ENCODE measurements around the gene OPCML. TPM values are rescaled to one million over a fixed set of nuclear protein-coding genes. Genes with fewer than 3 reads are reported as not detected.

Gene OPCML
- polyA plus RNA-seq, 1 donor from 2014 or later: 11.6 TPM

GRCh38 chr11:133123796-133124195 lies 408.5 kb downstream of the OPCML start:
- H3K4me2 ChIP-seq (ENCODE audit: low read length): no peak overlapping the region
- H3K9me3 ChIP-seq (ENCODE audit: low read length): no peaks in the 10 kb centered on the region
- no peaks in the 10 kb centered on the region for H3K79me2 ChIP-seq (replicated peaks; ENCODE audit: insufficient read depth, low read length)
- no peaks in the 10 kb centered on the region for H3F3A ChIP-seq (ENCODE audit: insufficient read depth, low read length, poor library complexity, severe bottlenecking)
- H3K9me2 ChIP-seq (ENCODE audit: insufficient read depth, low read length): no peaks in the 10 kb centered on the region
- H2AFZ ChIP-seq (ENCODE audit: low read depth, low read length): no peak overlapping the region
- no peaks in the 10 kb centered on the region for H3K27me3 ChIP-seq (ENCODE audit: insufficient read depth, low read depth, low read length)
- H3K9ac ChIP-seq (ENCODE audit: low read length): no peak overlapping the region
- H3K27ac ChIP-seq (ENCODE audit: low read length): no peak overlapping the region
- no peak overlapping the region for H3K4me3 ChIP-seq (ENCODE audit: low read length)
- H3K36me3 ChIP-seq (ENCODE audit: insufficient read depth, low read length): no peaks in the 10 kb centered on the region
- H4K20me1 ChIP-seq (ENCODE audit: insufficient read depth): no peaks in the 10 kb centered on the region
- TF ChIP-seq EP300 (conservative IDR thresholded peaks at IDR 0.05; ENCODE audit: poor library complexity, severe bottlenecking) (no peak), SMC3 (conservative IDR thresholded peaks at IDR 0.05; ENCODE audit: poor library complexity) (no peak), POLR2AphosphoS5 (IDR thresholded peaks at IDR 0.05) (no peak)
- TF ChIP-seq, protein P1, sequence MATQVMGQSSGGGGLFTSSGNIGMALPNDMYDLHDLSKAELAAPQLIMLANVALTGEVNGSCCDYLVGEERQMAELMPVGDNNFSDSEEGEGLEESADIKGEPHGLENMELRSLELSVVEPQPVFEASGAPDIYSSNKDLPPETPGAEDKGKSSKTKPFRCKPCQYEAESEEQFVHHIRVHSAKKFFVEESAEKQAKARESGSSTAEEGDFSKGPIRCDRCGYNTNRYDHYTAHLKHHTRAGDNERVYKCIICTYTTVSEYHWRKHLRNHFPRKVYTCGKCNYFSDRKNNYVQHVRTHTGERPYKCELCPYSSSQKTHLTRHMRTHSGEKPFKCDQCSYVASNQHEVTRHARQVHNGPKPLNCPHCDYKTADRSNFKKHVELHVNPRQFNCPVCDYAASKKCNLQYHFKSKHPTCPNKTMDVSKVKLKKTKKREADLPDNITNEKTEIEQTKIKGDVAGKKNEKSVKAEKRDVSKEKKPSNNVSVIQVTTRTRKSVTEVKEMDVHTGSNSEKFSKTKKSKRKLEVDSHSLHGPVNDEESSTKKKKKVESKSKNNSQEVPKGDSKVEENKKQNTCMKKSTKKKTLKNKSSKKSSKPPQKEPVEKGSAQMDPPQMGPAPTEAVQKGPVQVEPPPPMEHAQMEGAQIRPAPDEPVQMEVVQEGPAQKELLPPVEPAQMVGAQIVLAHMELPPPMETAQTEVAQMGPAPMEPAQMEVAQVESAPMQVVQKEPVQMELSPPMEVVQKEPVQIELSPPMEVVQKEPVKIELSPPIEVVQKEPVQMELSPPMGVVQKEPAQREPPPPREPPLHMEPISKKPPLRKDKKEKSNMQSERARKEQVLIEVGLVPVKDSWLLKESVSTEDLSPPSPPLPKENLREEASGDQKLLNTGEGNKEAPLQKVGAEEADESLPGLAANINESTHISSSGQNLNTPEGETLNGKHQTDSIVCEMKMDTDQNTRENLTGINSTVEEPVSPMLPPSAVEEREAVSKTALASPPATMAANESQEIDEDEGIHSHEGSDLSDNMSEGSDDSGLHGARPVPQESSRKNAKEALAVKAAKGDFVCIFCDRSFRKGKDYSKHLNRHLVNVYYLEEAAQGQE (IDR thresholded peaks at IDR 0.05; ENCODE audit: borderline replicate concordance): no peak

DNA sequence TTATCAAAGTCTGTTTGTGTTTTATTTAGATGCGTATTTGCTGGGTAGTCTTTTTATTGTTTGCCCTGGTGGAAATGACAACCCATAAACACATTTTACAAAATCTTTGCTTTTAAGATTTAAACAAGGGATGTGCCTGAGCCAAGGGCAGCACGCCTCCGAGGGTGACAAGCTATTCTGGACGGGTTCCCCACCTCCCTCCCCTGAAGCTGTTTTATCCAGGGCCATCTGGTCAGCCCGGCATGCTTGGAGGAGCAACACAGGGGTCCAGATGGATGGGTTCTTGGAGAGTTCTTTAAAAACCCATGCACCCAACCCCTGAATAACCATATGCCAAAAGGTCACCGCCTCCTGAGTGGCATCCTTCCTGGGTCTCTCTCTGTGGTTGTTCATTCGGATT lies 408.9 kb downstream of the OPCML start:
- Histone ChIP-seq H3K79me2 (replicated peaks; ENCODE audit: insufficient read depth, low read length) (no peaks in the 10 kb centered on the region), H3K9me3 (ENCODE audit: low read length) (no peaks in the 10 kb centered on the region), H3K4me2 (ENCODE audit: low read length) (no peak overlapping the region), H3K9me2 (ENCODE audit: insufficient read depth, low read length) (no peaks in the 10 kb centered on the region), H3K9ac (ENCODE audit: low read length) (no peak overlapping the region), H2AFZ (ENCODE audit: low read depth, low read length) (no peak overlapping the region), H3F3A (ENCODE audit: insufficient read depth, low read length, poor library complexity, severe bottlenecking) (no peaks in the 10 kb centered on the region), H3K27me3 (ENCODE audit: insufficient read depth, low read depth, low read length) (no peaks in the 10 kb centered on the region), H3K4me3 (ENCODE audit: low read length) (no peak overlapping the region), H4K20me1 (ENCODE audit: insufficient read depth) (no peaks in the 10 kb centered on the region), H3K27ac (ENCODE audit: low read length) (no peak overlapping the region), H3K36me3 (ENCODE audit: insufficient read depth, low read length) (no peaks in the 10 kb centered on the region)
- TF ChIP-seq, protein P1 (IDR thresholded peaks at IDR 0.05; ENCODE audit: borderline replicate concordance): no peak
- TF ChIP-seq MXI1 (conservative IDR thresholded peaks at IDR 0.05; ENCODE audit: poor library complexity, severe bottlenecking) (no peak), SMC3 (conservative IDR thresholded peaks at IDR 0.05; ENCODE audit: poor library complexity) (no peak), EZH2 (IDR thresholded peaks at IDR 0.05; ENCODE audit: borderline replicate concordance, insufficient read depth, low read length, poor library complexity, severe bottlenecking) (no peak), RAD21 (conservative IDR thresholded peaks at IDR 0.05) (no peak), EP300 (conservative IDR thresholded peaks at IDR 0.05; ENCODE audit: poor library complexity, severe bottlenecking) (no peak), CTCF (IDR thresholded peaks at IDR 0.05; ENCODE audit: poor library complexity, severe bottlenecking) (no peak), TAF1 (IDR thresholded peaks at IDR 0.05; ENCODE audit: low read depth) (no peak), POLR2AphosphoS5 (IDR thresholded peaks at IDR 0.05) (no peak)
